Measurements from ENCODE around the gene GABRB2.

DNA sequence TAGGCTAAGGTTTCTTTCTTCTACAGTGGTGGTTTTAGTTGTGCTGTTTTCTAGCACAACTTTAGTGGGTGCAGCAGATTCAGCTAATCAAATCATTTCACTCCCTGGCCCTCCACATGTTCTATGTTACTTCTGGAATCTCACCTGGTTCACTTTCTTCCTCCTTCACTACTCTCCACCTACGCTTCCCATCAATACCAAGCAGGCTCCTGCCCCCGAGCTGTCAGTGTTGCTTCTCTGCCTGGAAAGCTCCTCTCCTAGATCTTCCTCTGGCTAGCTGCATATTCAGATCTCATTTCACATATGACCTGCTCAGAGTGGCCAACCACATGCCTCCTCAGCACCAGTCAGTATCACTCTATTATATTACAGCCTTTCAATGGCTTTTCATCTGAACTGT is 19.6 kb upstream of the GABRB2 start:
- TF ChIP-seq CTCF (conservative IDR thresholded peaks at IDR 0.05; ENCODE audit: low read length) (no peak), EZH2phosphoT487 (IDR thresholded peaks at IDR 0.05; ENCODE audit: borderline replicate concordance, low read depth, low read length) (no peak)
